DMS153 treated with DMSO at 0.1 percent for 48 hours (cell line): ENCODE data around the gene DTX3.
A peak's percentile ranks its signal among the peaks of the same experiment; 100 is the strongest.
"Not testable (repeated sequence)": the region's sequence is repeated elsewhere in the genome, so short reads cannot be mapped to it uniquely, and the experiment has no call there.

Source experiments
- DNase-seq: peaks from one replicate; lab custom pipeline; 2025; ENCODE audit not compliant: unreplicated experiment; lab: John Stamatoyannopoulos, UW

The DTX3 gene, protein sequence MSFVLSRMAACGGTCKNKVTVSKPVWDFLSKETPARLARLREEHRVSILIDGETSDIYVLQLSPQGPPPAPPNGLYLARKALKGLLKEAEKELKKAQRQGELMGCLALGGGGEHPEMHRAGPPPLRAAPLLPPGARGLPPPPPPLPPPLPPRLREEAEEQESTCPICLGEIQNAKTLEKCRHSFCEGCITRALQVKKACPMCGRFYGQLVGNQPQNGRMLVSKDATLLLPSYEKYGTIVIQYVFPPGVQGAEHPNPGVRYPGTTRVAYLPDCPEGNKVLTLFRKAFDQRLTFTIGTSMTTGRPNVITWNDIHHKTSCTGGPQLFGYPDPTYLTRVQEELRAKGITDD

DNA sequence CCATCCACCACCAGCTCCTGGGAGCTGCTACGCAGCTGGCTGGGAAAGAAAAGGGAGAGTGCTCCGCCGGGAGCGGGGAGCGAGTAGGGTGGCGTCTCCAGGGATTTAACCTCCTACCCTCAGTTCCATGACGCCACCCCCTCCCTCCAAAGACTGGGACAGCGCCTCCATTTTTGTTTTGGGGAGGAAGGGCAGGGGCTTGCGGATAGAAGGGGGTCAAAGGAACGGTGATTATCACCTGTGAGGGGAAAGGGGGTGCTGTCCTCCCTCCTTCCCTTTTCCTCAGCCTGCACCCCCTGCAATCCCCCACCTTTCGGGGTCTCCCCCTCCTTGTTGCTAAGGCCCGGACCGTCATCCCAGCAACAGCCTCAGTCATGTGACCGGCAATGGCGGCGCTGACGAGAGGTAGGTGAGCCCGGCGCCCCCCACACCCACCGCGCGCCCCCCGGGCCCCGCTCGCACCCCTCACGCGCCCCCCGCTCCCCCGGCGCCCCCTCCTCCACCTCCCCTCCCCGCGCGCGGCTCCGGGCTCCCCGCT, at the start of gene DTX3:
DTX3 (plus strand) TSS at position 371 of the 538 bp plus-strand sequence. CDS start 1,694 bp downstream, outside the sequence.
- peak; percentile 9 for DNase-seq

DNA sequence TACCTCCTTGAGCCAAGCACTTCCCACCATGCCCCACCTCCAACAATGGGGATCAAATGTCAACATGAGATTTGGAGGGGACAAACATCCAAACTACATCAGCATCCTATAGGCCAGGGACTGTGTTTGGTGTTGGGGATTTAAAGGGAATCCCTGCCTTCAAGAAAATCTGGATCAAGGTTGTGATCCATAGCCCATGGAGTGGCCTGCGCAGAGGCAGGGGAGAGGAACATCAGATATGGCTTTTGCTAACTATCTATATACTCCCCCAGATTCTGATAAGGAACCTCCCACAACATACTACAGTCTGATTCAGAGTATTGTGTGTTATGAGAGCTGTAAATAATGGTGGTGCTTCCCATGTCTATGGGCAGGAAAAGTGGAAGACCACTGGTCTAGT, 49.7 kb upstream of the DTX3 start:
- DNase-seq: no peak

DNA sequence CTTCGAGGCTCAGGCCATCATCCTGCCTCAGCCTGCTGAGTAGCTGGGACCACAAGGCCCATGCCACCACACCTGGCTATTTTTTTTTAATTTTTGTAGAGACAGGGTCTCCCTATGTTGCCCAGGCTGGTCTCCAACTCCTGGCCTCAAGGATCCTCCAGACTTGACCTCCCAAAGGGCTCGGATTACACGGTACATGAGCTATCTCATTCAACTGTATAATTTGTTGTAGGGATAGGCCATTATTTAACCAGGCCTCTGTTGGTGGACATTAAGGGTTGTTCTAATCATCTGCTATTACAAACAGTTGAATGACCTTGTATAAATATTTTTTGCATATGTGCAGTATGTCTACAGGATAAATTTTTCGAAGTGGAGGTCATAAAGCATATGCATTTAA, 45.8 kb upstream of the DTX3 start:
- DNase-seq: no peak

DNA sequence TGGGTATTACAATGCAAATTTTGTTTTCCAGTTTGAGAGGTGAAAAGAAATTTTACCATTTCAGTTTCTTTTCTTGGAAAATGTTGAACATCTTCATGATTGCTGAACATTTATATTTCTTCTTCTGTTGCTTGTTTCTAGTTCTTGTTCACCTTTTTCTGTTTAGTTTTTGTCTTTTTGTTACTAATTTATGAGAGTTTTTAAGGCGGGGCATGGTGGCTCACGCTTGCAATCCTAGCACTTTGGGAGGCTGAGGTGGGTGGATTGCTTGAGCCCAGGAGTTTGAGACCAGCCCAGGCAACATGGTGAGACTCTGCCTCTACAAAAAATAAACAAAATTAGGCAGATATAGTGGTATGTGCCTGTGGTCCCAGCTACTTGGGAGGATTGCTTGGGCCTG, 44.1 kb upstream of the DTX3 start:
- no peak for DNase-seq

DNA sequence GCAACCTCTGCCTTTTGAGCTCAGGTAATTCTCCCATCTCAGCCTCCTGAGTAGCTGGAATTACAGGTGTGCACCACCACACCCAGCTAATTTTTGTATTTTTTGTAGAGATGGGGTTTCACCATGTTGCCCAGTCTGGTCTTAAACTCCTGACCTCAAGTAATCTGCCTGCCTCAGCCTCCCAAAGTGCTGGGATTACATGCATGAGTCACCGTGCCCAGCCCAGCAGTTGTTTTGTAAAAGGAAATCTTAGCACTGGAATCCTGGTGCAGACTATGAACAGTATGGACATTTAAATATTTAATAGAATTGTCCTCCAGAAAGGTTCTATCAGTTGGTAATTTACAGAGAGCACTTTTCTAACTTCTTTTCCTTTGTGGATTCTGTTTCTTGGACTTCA, 43.5 kb upstream of the DTX3 start:
- not testable (repeated sequence) for DNase-seq

DNA sequence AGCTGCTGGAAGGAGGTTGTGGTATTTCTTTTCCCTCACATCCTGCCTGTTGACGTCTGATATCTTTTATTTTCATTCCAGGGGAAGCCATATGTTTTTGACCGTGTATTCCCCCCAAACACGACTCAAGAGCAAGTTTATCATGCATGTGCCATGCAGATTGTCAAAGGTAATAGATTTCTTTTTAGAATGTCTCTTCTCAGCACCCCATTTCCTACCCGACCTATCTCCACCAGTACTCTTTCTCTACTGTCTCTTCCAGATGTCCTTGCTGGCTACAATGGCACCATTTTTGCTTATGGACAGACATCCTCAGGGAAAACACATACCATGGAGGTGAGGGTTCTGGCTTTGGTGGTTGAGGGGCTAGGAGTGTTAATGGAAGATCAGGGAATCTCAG, 41.3 kb upstream of the DTX3 start:
- no peak for DNase-seq

DNA sequence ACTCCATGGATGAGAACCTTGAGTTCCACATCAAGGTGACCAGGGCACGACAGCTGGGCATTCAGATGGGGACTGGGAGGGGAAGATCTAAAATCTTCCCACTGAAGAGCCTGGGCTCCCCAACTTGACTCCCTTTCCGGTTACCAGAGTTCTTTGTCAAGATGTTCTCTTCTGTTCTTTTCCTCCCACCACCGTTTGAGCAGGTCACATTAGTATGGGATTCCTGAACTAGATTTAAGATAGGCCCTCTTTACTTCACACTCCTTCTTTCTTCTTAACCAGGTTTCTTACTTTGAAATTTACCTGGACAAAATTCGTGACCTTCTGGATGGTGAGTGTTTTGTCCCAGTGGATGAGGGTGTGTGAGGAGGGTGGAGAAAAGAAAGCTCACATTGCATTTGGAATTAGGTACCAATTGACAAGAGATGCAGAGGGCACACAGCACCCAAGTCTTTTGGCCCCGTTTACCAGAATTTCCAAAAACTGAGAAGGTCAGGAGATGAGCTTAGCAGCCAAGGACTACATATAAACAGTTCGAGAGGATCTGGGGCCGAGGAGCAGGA, 40.4 kb upstream of the DTX3 start:
- no peak for DNase-seq

DNA sequence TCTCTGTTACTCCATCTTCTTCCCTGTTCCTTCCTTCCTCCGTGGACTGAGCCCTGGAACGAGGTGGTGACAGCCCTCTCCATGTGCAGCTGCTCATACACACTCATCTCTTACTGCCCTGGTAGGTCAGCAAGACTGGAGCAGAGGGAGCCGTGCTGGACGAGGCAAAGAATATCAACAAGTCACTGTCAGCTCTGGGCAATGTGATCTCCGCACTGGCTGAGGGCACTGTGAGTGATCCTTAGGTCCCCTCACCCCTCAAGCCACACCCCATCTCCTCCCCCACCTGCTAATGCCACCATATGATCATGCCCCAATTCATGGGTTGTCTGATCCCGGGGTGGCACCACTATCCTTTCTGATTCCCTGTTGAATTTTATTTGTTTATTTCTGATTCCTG, 35.8 kb upstream of the DTX3 start:
- DNase-seq: no peak

DNA sequence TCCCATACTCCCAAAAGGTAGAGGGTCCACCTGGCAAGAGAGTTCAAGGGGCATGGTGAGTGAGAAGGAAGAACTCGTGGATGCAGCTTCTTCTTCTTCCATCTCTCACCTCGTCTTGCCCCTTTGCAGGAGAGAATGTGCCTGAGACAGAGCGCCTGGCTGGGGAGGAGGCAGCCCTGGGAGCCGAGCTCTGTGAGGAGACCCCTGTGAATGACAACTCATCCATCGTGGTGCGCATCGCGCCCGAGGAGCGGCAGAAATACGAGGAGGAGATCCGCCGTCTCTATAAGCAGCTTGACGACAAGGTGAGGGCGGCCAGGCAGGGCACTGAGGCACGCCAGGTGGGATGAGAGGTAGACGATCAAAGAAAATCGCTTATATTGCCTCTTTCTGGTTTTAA, 34.8 kb upstream of the DTX3 start:
- DNase-seq: no peak

DNA sequence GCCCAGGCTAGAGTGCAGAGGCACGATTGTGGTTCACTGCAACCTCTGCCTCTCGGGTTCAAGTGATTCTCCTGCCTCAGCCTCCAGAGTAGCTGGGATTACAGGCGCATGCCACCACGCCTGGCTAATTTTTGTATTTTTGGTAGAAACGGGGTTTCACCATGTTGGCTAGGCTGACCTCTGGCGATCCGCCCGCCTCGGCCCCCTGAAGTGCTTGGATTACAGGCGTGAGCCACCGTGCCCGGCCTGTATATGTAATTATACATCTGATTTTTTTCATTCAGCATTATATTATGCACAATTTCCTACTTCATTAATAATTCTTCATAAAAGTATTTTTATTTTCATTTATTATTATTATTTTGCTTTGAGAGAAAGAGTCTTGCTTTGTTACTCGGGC, 34.2 kb upstream of the DTX3 start:
- not testable (repeated sequence) for DNase-seq

DNA sequence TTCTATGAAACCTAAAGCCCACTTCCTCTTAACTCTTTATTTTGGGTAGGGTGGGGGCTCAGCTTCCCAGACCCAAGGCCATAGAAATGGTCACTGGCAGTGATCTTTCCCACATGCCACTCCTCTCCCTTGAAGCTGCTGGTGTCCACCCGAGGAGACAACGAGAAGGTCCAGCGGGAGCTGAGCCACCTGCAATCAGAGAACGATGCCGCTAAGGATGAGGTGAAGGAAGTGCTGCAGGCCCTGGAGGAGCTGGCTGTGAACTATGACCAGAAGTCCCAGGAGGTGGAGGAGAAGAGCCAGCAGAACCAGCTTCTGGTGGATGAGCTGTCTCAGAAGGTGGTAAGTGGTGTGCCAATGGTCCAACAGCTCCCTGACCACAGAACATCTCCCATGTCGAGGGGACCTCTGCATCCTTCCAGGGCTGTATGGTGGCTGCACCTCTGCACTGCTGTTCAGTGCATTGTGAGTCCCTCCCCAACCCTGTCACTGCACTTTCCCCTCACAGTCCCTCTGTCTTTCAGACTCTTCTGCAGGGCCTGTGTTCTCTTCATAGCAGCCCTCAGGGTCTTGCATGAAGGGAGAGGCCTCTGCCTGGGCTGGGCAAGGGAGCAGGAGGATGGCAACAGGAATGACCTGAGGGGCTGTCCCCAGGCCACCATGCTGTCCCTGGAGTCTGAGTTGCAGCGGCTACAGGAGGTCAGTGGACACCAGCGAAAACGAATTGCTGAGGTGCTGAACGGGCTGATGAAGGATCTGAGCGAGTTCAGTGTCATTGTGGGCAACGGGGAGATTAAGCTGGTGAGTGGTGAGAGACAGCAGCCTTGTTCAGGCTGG, 32.5 kb upstream of the DTX3 start:
- DNase-seq: no peak

DNA sequence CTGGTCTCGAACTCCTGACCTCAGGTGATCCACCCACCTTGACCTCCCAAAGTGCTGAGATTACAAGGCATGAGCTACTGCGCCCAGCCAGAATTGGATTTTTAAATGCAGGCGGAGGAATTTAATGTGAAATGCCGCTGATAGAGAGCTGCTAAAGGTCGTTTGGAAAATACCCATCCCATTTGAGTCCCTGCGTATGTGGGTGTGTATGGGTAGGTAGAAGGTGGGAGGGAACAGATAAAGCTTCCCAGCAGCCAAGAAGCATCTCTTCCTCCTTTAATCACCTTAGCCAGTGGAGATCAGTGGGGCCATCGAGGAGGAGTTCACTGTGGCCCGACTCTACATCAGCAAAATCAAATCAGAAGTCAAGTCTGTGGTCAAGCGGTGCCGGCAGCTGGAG, 29.8 kb upstream of the DTX3 start:
- DNase-seq: no peak

DNA sequence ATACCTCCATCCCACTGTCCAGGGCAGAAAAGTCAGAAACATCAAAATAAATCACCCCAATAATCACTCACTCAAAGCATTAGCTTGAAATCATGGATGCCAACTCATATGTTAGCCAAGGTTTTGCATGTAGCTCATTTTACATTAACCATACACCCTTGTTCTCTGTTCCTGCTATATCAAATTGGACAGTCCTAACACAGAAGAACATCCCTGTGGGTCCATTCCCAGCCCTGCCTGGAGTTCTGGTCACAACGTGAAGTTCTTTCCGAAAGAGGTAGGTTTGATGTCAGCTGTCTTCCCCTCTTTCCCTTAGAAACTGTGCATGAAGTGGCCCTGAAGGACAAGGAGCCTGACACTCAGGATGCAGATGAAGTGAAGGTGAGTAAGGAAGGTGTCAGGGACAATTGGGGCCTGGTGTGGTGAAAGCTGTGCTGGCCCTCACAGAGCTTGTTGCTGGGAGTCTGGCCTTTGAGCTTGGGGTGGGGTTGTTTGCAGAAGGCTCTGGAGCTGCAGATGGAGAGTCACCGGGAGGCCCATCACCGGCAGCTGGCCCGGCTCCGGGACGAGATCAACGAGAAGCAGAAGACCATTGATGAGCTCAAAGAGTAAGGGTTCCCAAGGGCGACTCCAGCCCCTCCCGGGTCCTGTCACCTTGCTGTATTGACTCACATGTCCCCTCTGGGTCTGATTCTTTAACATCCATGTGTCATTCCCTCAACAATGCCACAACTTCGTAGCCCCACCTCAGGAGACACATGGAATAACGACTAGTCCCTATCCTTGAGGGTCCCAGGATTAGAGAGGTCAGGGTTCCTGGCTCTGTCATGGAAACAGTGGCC, 28.6 kb upstream of the DTX3 start:
- no peak for DNase-seq

DNA sequence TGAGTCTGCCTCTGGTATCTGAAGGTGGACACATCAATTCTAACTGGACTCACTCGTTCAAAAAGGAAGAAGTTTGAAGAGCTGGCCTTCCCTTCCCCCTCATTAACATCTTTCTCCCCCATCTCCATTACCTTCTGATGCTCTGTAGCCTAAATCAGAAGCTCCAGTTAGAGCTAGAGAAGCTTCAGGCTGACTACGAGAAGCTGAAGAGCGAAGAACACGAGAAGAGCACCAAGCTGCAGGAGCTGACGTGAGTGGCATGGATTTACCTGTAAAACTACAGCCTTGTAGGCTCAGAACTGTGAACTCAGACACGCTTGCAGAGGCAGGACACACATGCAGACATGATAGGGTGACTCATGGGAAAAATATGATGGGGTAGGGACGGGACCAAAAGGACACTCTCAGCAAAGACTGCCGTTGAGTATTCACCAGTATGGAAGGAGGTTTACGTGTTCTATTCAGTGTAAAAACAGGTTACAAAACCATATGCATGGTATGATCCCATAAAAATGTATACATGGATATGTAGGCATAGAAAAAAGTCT, 27.9 kb upstream of the DTX3 start:
- DNase-seq: no peak

DNA sequence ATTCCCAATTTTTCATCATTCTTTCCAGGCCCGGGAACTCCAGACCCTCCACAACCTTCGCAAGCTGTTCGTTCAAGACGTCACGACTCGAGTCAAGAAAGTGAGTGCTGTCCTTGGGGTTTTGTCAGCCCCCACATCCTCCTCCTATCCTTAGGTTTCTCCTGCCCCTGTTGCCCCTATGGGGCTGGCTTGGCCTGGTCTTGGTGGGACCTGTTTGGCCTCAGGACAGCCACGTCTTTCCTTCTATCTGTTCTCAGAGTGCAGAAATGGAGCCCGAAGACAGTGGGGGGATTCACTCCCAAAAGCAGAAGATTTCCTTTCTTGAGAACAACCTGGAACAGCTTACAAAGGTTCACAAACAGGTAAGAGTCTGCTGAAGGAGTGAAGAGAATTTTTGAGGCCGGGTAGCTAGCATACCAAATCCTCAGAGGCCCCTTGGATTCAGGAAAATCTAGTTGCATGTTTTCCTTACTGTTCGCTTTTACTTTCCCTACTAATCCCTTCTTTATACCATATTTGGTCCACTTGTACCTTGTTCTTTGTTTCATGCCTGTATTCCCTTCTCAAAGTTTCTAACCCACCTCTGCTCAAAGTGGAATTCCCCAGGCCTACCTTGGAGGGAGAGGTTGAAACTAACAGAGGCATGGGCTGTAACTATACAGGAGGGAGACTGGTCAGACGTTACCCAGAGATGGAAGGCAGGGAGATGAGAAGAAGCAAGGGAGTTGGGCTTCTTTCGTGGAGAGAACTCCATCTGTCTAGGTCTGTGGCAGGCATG, 26.5 kb upstream of the DTX3 start:
- DNase-seq: no peak

DNA sequence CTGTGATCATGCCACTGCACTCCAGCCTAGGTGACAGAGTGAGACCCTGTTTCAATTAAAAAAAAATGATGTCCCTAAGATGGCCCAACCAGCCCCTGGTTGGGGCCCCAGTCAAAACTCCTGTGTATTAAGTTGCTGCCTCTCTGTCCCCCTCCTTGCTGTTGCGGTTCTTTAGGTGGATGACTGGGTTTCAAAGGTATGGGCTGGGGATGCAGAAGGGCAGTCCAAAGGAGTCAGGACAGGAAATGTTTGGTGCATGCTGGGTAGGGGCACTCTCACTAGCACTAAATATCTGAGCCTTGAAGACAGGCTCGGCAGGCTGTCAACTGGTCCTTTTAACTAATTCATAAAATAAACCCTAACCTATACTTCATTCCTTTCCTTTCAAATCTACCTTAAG, 25.6 kb upstream of the DTX3 start:
- no peak for DNase-seq

DNA sequence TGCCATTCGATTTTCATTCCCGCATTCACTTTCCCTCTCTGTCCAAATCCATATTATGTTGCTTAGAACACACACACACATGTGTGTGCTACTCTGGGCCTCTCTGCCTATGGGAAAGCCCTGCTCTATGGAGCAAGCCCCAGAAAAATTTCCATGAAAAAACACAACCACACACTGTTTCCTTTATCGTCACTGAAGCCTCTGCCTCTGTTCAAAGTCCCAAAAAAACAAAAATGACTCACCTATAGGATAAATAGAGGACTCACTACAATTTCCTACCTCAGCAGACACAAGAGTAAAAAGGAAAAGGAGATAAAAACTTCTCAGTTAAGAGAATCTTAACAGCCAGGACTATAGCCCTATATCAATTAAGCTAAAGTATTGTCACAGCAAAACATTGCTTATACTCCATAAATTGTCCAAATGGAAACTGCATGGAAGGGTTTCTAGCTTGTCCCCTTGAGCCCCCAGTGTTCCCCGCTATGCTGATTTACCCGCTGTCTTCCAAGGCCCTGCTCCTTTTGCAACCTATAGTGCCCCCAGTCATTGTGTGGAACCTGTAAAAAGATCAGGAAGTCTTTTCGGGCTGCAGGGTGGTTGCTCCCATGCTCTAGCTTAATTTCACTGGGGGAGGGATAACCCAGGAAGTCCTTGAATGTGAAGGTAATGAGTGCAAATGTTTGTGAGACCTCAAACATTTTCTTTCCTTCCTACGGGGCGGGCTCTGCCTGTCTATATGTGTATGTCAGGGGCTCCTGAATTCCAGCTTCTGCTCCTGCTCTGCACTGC, 24.8 kb upstream of the DTX3 start:
- no peak for DNase-seq

DNA sequence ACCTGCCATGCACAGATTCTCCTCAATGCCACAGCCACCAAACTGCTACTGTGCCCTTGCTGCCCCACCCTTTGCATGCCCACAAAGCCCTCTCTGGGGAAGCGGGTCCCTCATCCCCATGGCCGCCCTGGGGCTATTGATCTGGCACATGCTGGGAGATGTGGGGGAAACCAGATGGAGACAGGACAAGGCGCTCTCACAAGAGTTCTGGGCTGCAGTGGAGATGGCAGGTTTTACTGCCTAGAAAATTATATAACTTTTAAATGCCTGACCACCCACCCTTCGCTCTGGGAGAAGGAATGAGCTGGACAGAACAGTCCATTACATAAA, 24.2 kb upstream of the DTX3 start:
- DNase-seq: no peak

DNA sequence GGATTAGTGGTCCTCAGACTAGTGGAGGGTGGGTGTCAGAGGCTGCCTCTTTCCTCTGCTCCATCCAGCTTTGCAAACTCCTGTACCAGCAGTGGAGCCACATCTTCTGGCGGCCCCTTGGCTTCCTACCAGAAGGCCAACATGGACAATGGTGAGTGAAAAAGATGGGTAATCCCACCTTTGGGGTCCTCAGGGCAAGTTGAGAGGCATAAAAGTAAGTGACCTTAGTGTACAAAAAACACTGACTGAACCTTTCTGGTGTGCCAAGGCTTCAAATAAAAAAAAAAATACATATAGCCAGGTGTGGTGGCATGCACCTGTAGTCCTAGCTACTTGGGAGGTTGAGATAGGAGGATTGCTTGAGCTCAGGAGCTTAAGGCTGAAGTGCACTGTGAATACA, 22.8 kb upstream of the DTX3 start:
- no peak for DNase-seq
